MM.1S (cell line): ENCODE measurements around the gene PARP6.

Experiments
- DNase-seq: peaks from one replicate; pipeline ENCODE4 v3.0.0-alpha.2; 2015
- H2AFZ ChIP-seq: fragments of 300-600 bp; sonication (generic); 2 replicates; pipeline ENCODE4 v1.6.0; 2016; ENCODE audit warnings: antibody characterized with exemption, low read length
- H3F3A ChIP-seq: fragments of 300-600 bp; sonication (generic); 2 replicates; pipeline ENCODE4 v1.6.1; 2016; ENCODE audit warnings: mild to moderate bottlenecking, antibody characterized with exemption, low read length, moderate library complexity, mixed read lengths; ENCODE audit not compliant: insufficient read depth
- H3K27ac ChIP-seq: fragments of 300-600 bp; sonication (generic); 2 replicates; pipeline ENCODE4 v1.5.1; 2016; ENCODE audit warnings: mild to moderate bottlenecking, low read length
- H3K27me3 ChIP-seq: fragments of 300-600 bp; sonication (generic); replicated peaks from 2 replicates; pipeline ENCODE4 v1.6.0; 2016; ENCODE audit warnings: low read length; ENCODE audit not compliant: insufficient read depth
- H3K36me3 ChIP-seq: fragments of 300-600 bp; sonication (generic); replicated peaks from 2 replicates; pipeline ENCODE4 v1.6.1; 2016; ENCODE audit warnings: mild to moderate bottlenecking, low read length, mixed read lengths; ENCODE audit not compliant: insufficient read depth
- H3K4me1 ChIP-seq: fragments of 300-600 bp; sonication (generic); 2 replicates; pipeline ENCODE4 v1.6.1; 2016; ENCODE audit warnings: low read length, mixed read lengths
- H3K4me2 ChIP-seq: fragments of 300-600 bp; sonication (generic); 2 replicates; pipeline ENCODE4 v1.6.0; 2016; ENCODE audit warnings: low read depth, low read length
- H3K4me3 ChIP-seq: fragments of 300-600 bp; sonication (generic); 2 replicates; pipeline ENCODE4 v1.5.1; 2016; ENCODE audit warnings: low read length, mixed read lengths
- H3K79me2 ChIP-seq: fragments of 300-600 bp; sonication (generic); 2 replicates; pipeline ENCODE4 v1.6.1; 2016; ENCODE audit warnings: mixed run types, low read length, mixed read lengths
- H3K9ac ChIP-seq: fragments of 300-600 bp; sonication (generic); 2 replicates; pipeline ENCODE4 v1.6.1; 2016; ENCODE audit warnings: low read length, mixed read lengths
- H3K9me2 ChIP-seq: fragments of 300-600 bp; sonication (generic); replicated peaks from 2 replicates; pipeline ENCODE4 v1.6.1; 2016; ENCODE audit warnings: mild to moderate bottlenecking, low read length, mixed read lengths; ENCODE audit not compliant: insufficient read depth
- H3K9me3 ChIP-seq: fragments of 300-600 bp; sonication (generic); replicated peaks from 2 replicates; pipeline ENCODE4 v1.6.1; 2016; ENCODE audit warnings: mild to moderate bottlenecking, low read length, mixed read lengths; ENCODE audit not compliant: insufficient read depth
- H4K20me1 ChIP-seq: fragments of 300-600 bp; sonication (generic); 2 replicates; pipeline ENCODE4 v1.6.1; 2016; ENCODE audit warnings: mild to moderate bottlenecking, low read length, moderate library complexity, mixed read lengths; ENCODE audit not compliant: insufficient read depth
- EZH2 ChIP-seq: fragments of 300-600 bp; sonication (generic); optimal IDR thresholded peaks from 2 replicates; pipeline ENCODE3; 2017; ENCODE audit warnings: low read depth, mild to moderate bottlenecking, antibody characterized with exemption, low read length, mixed read lengths
- EZH2phosphoT487 ChIP-seq: fragments of 300-600 bp; sonication (generic); IDR thresholded peaks from 2 replicates; pipeline ENCODE4 v1.6.1; 2018; ENCODE audit warnings: antibody characterized with exemption, low read length
- TF ChIP-seq, protein P1 (sequence below): fragments of 300-600 bp; sonication (generic); IDR thresholded peaks from 2 replicates; pipeline ENCODE4 v1.5.1; 2016; ENCODE audit warnings: antibody characterized with exemption, low read length, mixed read lengths

The PARP6 gene, protein sequence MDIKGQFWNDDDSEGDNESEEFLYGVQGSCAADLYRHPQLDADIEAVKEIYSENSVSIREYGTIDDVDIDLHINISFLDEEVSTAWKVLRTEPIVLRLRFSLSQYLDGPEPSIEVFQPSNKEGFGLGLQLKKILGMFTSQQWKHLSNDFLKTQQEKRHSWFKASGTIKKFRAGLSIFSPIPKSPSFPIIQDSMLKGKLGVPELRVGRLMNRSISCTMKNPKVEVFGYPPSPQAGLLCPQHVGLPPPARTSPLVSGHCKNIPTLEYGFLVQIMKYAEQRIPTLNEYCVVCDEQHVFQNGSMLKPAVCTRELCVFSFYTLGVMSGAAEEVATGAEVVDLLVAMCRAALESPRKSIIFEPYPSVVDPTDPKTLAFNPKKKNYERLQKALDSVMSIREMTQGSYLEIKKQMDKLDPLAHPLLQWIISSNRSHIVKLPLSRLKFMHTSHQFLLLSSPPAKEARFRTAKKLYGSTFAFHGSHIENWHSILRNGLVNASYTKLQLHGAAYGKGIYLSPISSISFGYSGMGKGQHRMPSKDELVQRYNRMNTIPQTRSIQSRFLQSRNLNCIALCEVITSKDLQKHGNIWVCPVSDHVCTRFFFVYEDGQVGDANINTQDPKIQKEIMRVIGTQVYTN

DNA sequence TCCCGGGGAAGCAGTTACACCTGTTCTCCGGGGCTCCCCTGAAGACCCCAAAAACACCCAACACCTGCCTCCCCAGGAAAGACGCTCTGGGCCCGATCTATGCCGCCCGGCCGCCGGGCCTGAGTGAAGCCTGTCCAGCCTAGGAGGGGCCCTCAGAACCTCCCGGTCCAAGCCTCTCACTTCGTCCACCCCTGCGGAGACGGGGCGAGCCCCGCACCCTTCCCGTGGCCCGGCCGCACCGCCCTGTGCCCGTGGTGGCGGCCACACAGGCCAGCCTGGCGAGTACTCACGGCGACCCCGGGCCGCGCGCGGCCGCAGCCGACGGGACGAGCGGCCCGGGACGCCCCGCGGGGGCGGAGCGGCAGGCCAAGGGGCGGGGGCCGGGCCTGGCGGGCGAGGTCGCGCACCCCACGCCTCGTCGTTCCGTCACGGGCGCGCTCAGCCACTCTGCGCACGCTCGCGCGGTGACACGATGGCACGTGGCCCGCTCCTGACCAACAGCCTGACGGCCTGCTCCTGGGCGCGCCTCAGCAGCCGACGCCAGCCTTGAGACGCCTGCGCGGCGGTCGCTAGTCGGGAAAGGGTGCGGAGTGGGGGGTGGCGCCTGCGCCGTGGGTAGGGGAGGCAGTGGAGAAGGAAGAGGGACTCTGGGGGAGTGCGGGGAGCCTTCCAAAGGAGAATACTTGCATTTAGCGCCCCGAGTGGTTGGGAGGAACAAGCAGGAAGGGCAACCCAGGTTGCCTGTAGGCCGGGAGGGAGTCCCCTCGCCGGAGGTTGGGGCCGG lies at the start of gene PARP6:
TSS of gene PARP6 (minus strand) at position 342 of the 784 bp plus-strand sequence. CDS start 5,077 bp downstream, outside the sequence.
- peaks cover 15% of the 10 kb centered on the region; the same call in 1 of the 2 replicates for H3K4me1 ChIP-seq
- H3K9ac ChIP-seq, result peak within 1 kb of the TSS; percentile 78
- peak within 1 kb of the TSS; percentile 85 for H3K4me3 ChIP-seq
- no peaks in the 10 kb centered on the region for H4K20me1 ChIP-seq
- DNase-seq, result peak; percentile 99
- peak within 1 kb of the TSS; percentile 56 for H3K4me2 ChIP-seq
- peaks cover 4% of the 10 kb centered on the region; the same call in 1 of the 2 replicates for H3F3A ChIP-seq
- H3K36me3 ChIP-seq, result 0 out of 2 replicates have a peak, but pooled peaks cover 3% of the 10 kb centered on the region
- peak within 1 kb of the TSS; percentile 92 for H2AFZ ChIP-seq
- no peaks in the 10 kb centered on the region for H3K9me3 ChIP-seq
- TF ChIP-seq EZH2phosphoT487, result no peak
- TF ChIP-seq, protein P1, sequence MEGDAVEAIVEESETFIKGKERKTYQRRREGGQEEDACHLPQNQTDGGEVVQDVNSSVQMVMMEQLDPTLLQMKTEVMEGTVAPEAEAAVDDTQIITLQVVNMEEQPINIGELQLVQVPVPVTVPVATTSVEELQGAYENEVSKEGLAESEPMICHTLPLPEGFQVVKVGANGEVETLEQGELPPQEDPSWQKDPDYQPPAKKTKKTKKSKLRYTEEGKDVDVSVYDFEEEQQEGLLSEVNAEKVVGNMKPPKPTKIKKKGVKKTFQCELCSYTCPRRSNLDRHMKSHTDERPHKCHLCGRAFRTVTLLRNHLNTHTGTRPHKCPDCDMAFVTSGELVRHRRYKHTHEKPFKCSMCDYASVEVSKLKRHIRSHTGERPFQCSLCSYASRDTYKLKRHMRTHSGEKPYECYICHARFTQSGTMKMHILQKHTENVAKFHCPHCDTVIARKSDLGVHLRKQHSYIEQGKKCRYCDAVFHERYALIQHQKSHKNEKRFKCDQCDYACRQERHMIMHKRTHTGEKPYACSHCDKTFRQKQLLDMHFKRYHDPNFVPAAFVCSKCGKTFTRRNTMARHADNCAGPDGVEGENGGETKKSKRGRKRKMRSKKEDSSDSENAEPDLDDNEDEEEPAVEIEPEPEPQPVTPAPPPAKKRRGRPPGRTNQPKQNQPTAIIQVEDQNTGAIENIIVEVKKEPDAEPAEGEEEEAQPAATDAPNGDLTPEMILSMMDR, result peak; percentile 65
- peaks cover 24% of the 10 kb centered on the region for H3K79me2 ChIP-seq
- peak within 1 kb of the TSS; percentile 50; the same call in 1 of the 2 replicates for H3K27ac ChIP-seq
- H3K9me2 ChIP-seq, result no peaks in the 10 kb centered on the region
- H3K27me3 ChIP-seq, result no peaks in the 10 kb centered on the region

DNA sequence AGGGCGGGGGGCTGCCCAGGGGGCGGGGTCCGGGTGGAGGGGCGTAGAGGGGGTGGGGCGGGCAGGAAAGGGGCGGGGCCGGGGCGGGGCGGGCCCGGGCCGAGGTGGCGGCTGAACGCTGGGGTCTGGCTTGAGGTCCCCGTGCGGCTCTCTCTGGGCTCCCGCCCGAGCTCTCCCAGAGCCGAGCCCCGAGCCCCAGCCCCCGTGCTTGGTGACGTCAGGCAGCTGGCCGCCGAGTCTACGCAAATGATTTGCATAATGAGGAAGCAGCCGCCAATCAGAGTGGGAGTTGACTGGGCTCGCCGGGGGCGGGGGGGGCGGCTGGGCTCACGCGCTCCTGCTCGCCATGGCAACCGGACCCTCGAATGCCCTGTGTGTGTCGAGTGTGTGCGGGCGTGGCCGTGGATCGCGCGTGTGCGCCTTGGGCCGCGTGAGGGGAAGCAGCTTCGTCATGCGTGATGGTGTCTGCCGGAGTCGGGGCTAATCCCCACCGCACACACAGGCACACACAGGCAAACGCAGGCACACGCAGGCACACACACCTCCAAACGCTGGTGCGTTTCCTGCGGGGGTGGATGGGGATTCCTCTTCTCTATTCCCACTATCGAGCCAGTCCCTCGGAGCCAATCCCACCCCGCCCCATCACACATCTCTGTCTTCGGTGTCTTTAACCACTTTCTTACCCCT lies 47.8 kb upstream of the PARP6 start, which contains the start of gene CELF6:
TSS of gene CELF6 (minus strand) at position 173 of the 687 bp plus-strand sequence. CDS start 283 bp downstream, outside the sequence.
- Histone ChIP-seq H3K4me1 (no peaks in the 10 kb centered on the region), H4K20me1 (no peaks in the 10 kb centered on the region), H3K9me3 (no peaks in the 10 kb centered on the region), H3K36me3 (no peaks in the 10 kb centered on the region), H3K4me2 (peak within 1 kb of the TSS; percentile 92), H3K27ac (no peak within 1 kb of the TSS), H3K9me2 (no peaks in the 10 kb centered on the region), H3K27me3 (0 out of 2 replicates have a peak, but pooled peaks cover 6% of the 10 kb centered on the region), H3K79me2 (no peaks in the 10 kb centered on the region), H2AFZ (peak within 1 kb of the TSS; percentile 21), H3K4me3 (peak within 1 kb of the TSS; percentile 76), H3K9ac (peak within 1 kb of the TSS; percentile 64), H3F3A (0 out of 2 replicates have a peak, but pooled peaks cover 9% of the 10 kb centered on the region)
- peak; percentile 81 for DNase-seq
- TF ChIP-seq EZH2phosphoT487 (no peak), EZH2 (no peak)
- TF ChIP-seq, protein P1, result no peak

DNA sequence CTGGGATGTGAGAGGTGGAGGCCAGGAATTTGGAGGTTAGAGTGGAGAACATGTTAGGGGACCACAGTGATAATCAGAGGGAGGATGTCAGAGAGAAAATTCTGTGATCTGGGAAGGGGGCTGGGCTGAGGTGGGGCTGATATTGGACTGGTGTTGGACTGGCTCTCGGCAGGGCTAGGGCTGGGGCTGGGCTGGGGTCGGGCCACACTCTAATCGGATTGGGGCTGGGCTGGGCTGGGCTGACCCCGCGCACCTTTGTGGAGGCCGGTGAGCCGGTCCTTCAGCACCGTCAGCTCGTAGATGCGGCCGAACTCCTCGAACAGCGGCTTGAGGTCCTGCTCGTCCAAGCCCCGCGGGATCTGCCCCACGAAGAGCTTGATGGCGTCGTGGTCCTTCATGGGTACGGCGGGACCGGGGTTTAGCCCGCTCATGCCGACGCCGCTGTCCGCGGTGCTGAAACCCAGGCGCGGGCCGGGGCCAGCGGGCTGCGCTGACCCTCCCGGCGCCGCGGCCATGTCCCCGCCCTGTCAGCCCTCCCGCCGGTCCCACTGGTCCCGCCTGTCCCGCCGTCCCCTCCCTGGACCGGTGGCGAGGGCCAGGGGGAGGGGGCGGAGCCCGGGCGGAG lies 47.1 kb upstream of the PARP6 start:
- TF ChIP-seq, protein P1, result no peak
- no peak for TF ChIP-seq EZH2phosphoT487
- no peak for TF ChIP-seq EZH2
- H3K4me3 ChIP-seq, result no peak overlapping the region
- H3K27ac ChIP-seq, result no peak overlapping the region
- no peak overlapping the region for H3K9ac ChIP-seq
- peak overlapping the region; percentile 21; the same call in 1 of the 2 replicates for H3K4me2 ChIP-seq
- no peaks in the 10 kb centered on the region for H3K79me2 ChIP-seq
- H3K27me3 ChIP-seq, result 0 out of 2 replicates have a peak, but pooled peaks cover 6% of the 10 kb centered on the region
- no peaks in the 10 kb centered on the region for H3K36me3 ChIP-seq
- H3K4me1 ChIP-seq, result no peaks in the 10 kb centered on the region
- DNase-seq, result peak; percentile 16
- no peak overlapping the region for H2AFZ ChIP-seq
- H4K20me1 ChIP-seq, result no peaks in the 10 kb centered on the region
- 0 out of 2 replicates have a peak, but pooled peaks cover 9% of the 10 kb centered on the region for H3F3A ChIP-seq
- no peaks in the 10 kb centered on the region for H3K9me3 ChIP-seq
- H3K9me2 ChIP-seq, result no peaks in the 10 kb centered on the region
